HepG2 (cell line): Measurements from ENCODE around the gene CTRL. TPM values are rescaled to one million over a fixed set of nuclear protein-coding genes. Genes with fewer than 3 reads are reported as not detected.

Experiments
- HDAC6 ChIP-seq: fragments of 200-600 bp; sonication (generic); IDR thresholded peaks from 2 replicates; pipeline ENCODE4 v1.7.0; 2017; ENCODE audit warnings: mild to moderate bottlenecking, antibody characterized with exemption, low read length, low read depth
- JARID2 ChIP-seq: sonication (generic); formaldehyde crosslinking; IDR thresholded peaks from 2 replicates; pipeline ENCODE4 v1.8.1; 2023; ENCODE audit warnings: missing genetic modification reagents, inconsistent platforms; ENCODE audit not compliant: insufficient replicate concordance
- JUNB ChIP-seq: sonication (generic); formaldehyde crosslinking; IDR thresholded peaks from 2 replicates; pipeline ENCODE4 v1.8.0; 2022; ENCODE audit warnings: missing genetic modification reagents, mild to moderate bottlenecking, borderline replicate concordance
- KLF12 ChIP-seq: sonication (generic); formaldehyde crosslinking; IDR thresholded peaks from 2 replicates; pipeline ENCODE4 v1.4.0; 2020; ENCODE audit warnings: missing genetic modification reagents, borderline replicate concordance
- NFKBIZ ChIP-seq: IDR thresholded peaks from 2 replicates; pipeline ENCODE4 v1.6.1; 2018; ENCODE audit warnings: missing genetic modification reagents, missing compliant biosample characterization
- NR2F1 ChIP-seq, 2 experiments: fragments of 450-650 bp in 1 of 2; formaldehyde crosslinking in 1 of 2; IDR thresholded peaks; 2 replicates each; pipeline versions ENCODE4 v1.5.0 to v1.6.1; 2016 to 2020; ENCODE audit warnings: mild to moderate bottlenecking in 1 of 2, missing compliant biosample characterization in 1 of 2, missing genetic modification reagents in 1 of 2, moderate library complexity in 1 of 2
- PHF21A ChIP-seq: sonication (generic); formaldehyde crosslinking; IDR thresholded peaks from 2 replicates; pipeline ENCODE4 v1.5.0; 2020; ENCODE audit warnings: mild to moderate bottlenecking, missing genetic modification reagents
- RXRA ChIP-seq: sonication (generic); formaldehyde crosslinking; IDR thresholded peaks from 2 replicates; pipeline ENCODE4 v1.5.1; 2020; ENCODE audit warnings: missing genetic modification reagents
- SALL1 ChIP-seq: sonication (generic); formaldehyde crosslinking; IDR thresholded peaks from 2 replicates; pipeline ENCODE4 v1.8.0; 2022; ENCODE audit warnings: mild to moderate bottlenecking, missing genetic modification reagents
- SNAI1 ChIP-seq: sonication (generic); formaldehyde crosslinking; IDR thresholded peaks from 2 replicates; pipeline ENCODE4 v1.5.0; 2020; ENCODE audit warnings: mild to moderate bottlenecking, missing genetic modification reagents, borderline replicate concordance
- STAG1 ChIP-seq: sonication (generic); formaldehyde crosslinking; IDR thresholded peaks from 2 replicates; pipeline ENCODE4 v1.4.0; 2020; ENCODE audit warnings: missing genetic modification reagents
- STAT5B ChIP-seq: sonication (generic); formaldehyde crosslinking; IDR thresholded peaks from 2 replicates; pipeline ENCODE4 v1.4.0; 2020; ENCODE audit warnings: missing genetic modification reagents
- TBL1XR1 ChIP-seq: fragments of 150-350 bp; IDR thresholded peaks from 2 replicates; pipeline ENCODE4 v1.6.1; 2014; ENCODE audit warnings: borderline replicate concordance, low read length; ENCODE audit not compliant: partially characterized antibody
- U2AF2 ChIP-seq: fragments of 200-400 bp; formaldehyde crosslinking; IDR thresholded peaks from 2 replicates; pipeline ENCODE4 v1.6.1; 2017; ENCODE audit warnings: low read depth, mild to moderate bottlenecking, low read length
- XBP1 ChIP-seq: sonication (generic); formaldehyde crosslinking; IDR thresholded peaks from 2 replicates; pipeline ENCODE4 v1.5.0; 2020; ENCODE audit warnings: missing genetic modification reagents
- ZNF256 ChIP-seq: sonication (generic); formaldehyde crosslinking; conservative IDR thresholded peaks from 2 replicates; pipeline ENCODE4 v1.4.0; 2020; ENCODE audit warnings: missing genetic modification reagents
- ZNF3 ChIP-seq: IDR thresholded peaks from 2 replicates; pipeline ENCODE4 v1.7.0; 2017; ENCODE audit warnings: inconsistent platforms
- ZNF335 ChIP-seq: sonication (generic); formaldehyde crosslinking; IDR thresholded peaks from 2 replicates; pipeline ENCODE4 v1.4.0; 2020; ENCODE audit warnings: missing genetic modification reagents
- ZNF431 ChIP-seq: sonication (generic); formaldehyde crosslinking; IDR thresholded peaks from 2 replicates; pipeline ENCODE4 v1.9.0; 2022; ENCODE audit warnings: missing genetic modification reagents, low read depth, mild to moderate bottlenecking, borderline replicate concordance
- ZNF550 ChIP-seq: sonication (generic); formaldehyde crosslinking; IDR thresholded peaks from 2 replicates; pipeline ENCODE4 v1.4.0; 2020; ENCODE audit warnings: mild to moderate bottlenecking, missing genetic modification reagents, borderline replicate concordance
- ZNF619 ChIP-seq: sonication (generic); formaldehyde crosslinking; IDR thresholded peaks from 2 replicates; pipeline ENCODE4 v1.4.0; 2020; ENCODE audit warnings: mild to moderate bottlenecking, missing genetic modification reagents
- ZSCAN31 ChIP-seq: sonication (generic); formaldehyde crosslinking; IDR thresholded peaks from 2 replicates; pipeline ENCODE4 v1.5.0; 2020; ENCODE audit warnings: low read depth, mild to moderate bottlenecking, missing genetic modification reagents
- polyA plus RNA-seq, 8 experiments: library from polyadenylated mRNA; depleted of rRNA in 3 of 8; stranded (reverse) in 7 of 8; unstranded in 1 of 8; fragments of >200 nt; fragmentation: Illumina TruSeq in 4 of 8; extraction: Trizol in 4 of 8; gene quantifications; 2 replicates each; pipeline versions ENCODE4 v1.2.1 to v1.2.3, GENCODE V29; 2011 to 2016; ENCODE audit warnings: low read depth in 4 of 8, missing spikeins in 1 of 8, mixed read lengths in 1 of 8; ENCODE audit not compliant: insufficient read depth in 1 of 8
- total RNA-seq, 5 experiments: library from RNA; depleted of rRNA; stranded (reverse); fragments of >200 nt; fragmentation: Illumina TruSeq; extraction: Trizol; gene quantifications; 2 replicates each; pipeline ENCODE4 v1.2.3, GENCODE V29; 2016; ENCODE audit warnings: low read depth in 1 of 5
- TF ChIP-seq, protein P1 (sequence below): sonication (generic); formaldehyde crosslinking; IDR thresholded peaks from 2 replicates; pipeline ENCODE4 v1.5.0; 2020; ENCODE audit warnings: missing genetic modification reagents
- TF ChIP-seq, protein P2 (sequence below), 2 experiments: sonication (generic) in 1 of 2; formaldehyde crosslinking in 1 of 2; IDR thresholded peaks; 2 replicates each; pipeline versions ENCODE4 v1.4.0 to v1.6.1; 2018 to 2020; ENCODE audit warnings: missing genetic modification reagents in 2 of 2, borderline replicate concordance in 1 of 2, low read depth in 1 of 2, mild to moderate bottlenecking in 1 of 2, missing biosample characterization in 1 of 2
- TF ChIP-seq, protein P3 (sequence below): sonication (generic); formaldehyde crosslinking; IDR thresholded peaks from 2 replicates; pipeline ENCODE4 v1.8.1; 2023; ENCODE audit warnings: missing genetic modification reagents, inconsistent platforms, borderline replicate concordance
- TF ChIP-seq, protein P4 (sequence below): IDR thresholded peaks from 2 replicates; pipeline ENCODE4 v1.6.1; 2016; ENCODE audit warnings: missing genetic modification reagents, missing compliant biosample characterization

The CTRL gene
- total and polyA plus RNA-seq, 2 of the 13 experiments (the other 11 are each of a cell fraction or from before 2014, with no cell fraction given) = 1.9 to 2.7 TPM

DNA sequence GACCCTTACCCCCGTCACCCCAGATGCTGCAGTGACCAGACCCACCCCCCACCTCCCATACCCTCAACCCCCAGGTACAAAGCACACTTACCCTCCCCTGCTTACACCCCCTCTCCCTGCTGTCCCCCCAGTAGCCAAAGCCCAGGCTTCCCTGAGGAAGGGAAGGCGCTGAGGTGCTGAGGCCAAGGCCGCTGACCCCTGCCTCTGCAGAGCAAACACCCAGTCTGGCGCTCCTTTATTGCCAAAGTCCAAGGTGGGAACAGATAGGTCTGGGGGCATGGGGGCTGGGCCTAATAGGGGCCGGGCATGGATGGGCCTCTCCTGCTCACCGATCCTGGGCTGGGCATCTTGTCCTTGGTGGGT, 11.6 kb upstream of the CTRL start (continued):
- TF ChIP-seq KLF12 (CRISPR knock-in tag) (no peak), NR2F1 (CRISPR knock-in tag; IDR thresholded peaks at IDR 0.05) (peak; percentile 98 to 99), PHF21A (CRISPR knock-in tag) (peak; percentile 94), STAG1 (CRISPR knock-in tag) (no peak), ZNF431 (CRISPR knock-in tag) (no peak), STAT5B (CRISPR knock-in tag) (no peak), RXRA (peak; percentile 42; the same call in 1 of the 2 replicates), JUNB (CRISPR knock-in tag) (no peak; the same call in 1 of the 2 replicates), SNAI1 (CRISPR knock-in tag) (no peak), ZNF335 (no peak), NFKBIZ (no peak), U2AF2 (no peak), HDAC6 (no peak), ZNF3 (CRISPR knock-in tag) (no peak), TBL1XR1 (no peak), XBP1 (no peak), ZNF619 (CRISPR knock-in tag) (no peak; the same call in 1 of the 2 replicates), ZSCAN31 (CRISPR knock-in tag) (no peak; the same call in 1 of the 2 replicates), ZNF256 (CRISPR knock-in tag) (no peak), JARID2 (CRISPR knock-in tag) (no peak), SALL1 (peak; percentile 83), ZNF550 (CRISPR knock-in tag) (no peak)
- TF ChIP-seq, protein P1, sequence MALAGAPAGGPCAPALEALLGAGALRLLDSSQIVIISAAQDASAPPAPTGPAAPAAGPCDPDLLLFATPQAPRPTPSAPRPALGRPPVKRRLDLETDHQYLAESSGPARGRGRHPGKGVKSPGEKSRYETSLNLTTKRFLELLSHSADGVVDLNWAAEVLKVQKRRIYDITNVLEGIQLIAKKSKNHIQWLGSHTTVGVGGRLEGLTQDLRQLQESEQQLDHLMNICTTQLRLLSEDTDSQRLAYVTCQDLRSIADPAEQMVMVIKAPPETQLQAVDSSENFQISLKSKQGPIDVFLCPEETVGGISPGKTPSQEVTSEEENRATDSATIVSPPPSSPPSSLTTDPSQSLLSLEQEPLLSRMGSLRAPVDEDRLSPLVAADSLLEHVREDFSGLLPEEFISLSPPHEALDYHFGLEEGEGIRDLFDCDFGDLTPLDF (CRISPR knock-in tag) = no peak
- TF ChIP-seq, protein P2, sequence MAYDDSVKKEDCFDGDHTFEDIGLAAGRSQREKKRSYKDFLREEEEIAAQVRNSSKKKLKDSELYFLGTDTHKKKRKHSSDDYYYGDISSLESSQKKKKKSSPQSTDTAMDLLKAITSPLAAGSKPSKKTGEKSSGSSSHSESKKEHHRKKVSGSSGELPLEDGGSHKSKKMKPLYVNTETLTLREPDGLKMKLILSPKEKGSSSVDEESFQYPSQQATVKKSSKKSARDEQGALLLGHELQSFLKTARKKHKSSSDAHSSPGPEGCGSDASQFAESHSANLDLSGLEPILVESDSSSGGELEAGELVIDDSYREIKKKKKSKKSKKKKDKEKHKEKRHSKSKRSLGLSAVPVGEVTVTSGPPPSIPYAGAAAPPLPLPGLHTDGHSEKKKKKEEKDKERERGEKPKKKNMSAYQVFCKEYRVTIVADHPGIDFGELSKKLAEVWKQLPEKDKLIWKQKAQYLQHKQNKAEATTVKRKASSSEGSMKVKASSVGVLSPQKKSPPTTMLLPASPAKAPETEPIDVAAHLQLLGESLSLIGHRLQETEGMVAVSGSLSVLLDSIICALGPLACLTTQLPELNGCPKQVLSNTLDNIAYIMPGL (CRISPR knock-in tag; IDR thresholded peaks at IDR 0.05; ENCODE audit: borderline replicate concordance in 1 of 2, low read depth in 1 of 2) = peak in 1 of 2 experiments; percentile 28; a peak in 1 of 4 replicates
- TF ChIP-seq, protein P3, sequence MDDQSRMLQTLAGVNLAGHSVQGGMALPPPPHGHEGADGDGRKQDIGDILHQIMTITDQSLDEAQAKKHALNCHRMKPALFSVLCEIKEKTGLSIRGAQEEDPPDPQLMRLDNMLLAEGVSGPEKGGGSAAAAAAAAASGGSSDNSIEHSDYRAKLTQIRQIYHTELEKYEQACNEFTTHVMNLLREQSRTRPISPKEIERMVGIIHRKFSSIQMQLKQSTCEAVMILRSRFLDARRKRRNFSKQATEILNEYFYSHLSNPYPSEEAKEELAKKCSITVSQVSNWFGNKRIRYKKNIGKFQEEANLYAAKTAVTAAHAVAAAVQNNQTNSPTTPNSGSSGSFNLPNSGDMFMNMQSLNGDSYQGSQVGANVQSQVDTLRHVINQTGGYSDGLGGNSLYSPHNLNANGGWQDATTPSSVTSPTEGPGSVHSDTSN (CRISPR knock-in tag) = no peak
- TF ChIP-seq, protein P4, sequence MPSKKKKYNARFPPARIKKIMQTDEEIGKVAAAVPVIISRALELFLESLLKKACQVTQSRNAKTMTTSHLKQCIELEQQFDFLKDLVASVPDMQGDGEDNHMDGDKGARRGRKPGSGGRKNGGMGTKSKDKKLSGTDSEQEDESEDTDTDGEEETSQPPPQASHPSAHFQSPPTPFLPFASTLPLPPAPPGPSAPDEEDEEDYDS (CRISPR knock-in tag) = no peak
